ENCODE measurements around the gene TMEM178B.

DNA sequence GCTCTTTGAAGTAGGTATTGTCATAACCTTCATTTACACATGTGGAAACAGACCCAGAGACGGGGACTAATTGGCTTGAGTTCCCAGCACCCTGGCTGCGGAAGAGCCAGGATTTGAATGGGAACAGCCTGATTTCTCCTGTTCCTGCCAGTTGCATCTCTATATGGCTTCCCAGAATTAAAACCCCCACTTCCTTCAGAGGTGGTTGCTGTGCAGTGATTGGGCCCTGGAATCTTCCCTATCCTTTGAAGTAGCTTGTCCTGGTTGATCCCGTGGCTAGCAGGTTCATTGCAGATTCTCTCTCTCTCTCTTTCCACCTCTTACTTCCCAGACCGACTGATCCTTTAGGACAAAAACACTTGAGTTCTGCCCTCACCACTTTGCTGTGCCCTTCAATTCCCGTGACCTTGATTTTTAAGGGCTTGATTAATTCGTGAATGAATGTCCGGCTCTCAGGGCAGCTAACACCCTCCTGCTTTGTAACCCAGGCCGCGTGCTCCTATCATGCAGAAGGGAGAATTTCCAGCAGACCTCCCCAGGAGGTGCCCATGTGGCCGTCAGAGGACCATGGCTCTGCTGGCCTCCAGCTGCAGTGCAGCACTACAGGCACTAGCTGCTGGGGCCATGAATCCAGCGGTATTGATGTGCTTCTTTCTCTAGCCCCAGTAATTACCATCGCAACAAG lies 356.7 kb downstream of the TMEM178B start:
- TF ChIP-seq POLR2A (IDR thresholded peaks at IDR 0.05; ENCODE audit: low read depth) (no peak), POLR2AphosphoS5 (IDR thresholded peaks at IDR 0.05) (no peak), EP300 (IDR thresholded peaks at IDR 0.05) (no peak)
- TF ChIP-seq, protein P1, sequence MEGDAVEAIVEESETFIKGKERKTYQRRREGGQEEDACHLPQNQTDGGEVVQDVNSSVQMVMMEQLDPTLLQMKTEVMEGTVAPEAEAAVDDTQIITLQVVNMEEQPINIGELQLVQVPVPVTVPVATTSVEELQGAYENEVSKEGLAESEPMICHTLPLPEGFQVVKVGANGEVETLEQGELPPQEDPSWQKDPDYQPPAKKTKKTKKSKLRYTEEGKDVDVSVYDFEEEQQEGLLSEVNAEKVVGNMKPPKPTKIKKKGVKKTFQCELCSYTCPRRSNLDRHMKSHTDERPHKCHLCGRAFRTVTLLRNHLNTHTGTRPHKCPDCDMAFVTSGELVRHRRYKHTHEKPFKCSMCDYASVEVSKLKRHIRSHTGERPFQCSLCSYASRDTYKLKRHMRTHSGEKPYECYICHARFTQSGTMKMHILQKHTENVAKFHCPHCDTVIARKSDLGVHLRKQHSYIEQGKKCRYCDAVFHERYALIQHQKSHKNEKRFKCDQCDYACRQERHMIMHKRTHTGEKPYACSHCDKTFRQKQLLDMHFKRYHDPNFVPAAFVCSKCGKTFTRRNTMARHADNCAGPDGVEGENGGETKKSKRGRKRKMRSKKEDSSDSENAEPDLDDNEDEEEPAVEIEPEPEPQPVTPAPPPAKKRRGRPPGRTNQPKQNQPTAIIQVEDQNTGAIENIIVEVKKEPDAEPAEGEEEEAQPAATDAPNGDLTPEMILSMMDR (IDR thresholded peaks at IDR 0.05), result no peak

All from esophagus muscularis mucosa (tissue), 4 donors.